Adipocyte (in vitro differentiated cells): ENCODE data around the gene SPECC1.
A peak's percentile ranks its signal among the peaks of the same experiment; 100 is the strongest.

Experiments used
- DNase-seq: peaks from one replicate; pipeline ENCODE4 v3.0.0-alpha.2; 2015; ENCODE audit warnings: low read depth
- H3K27me3 ChIP-seq: replicated peaks from 2 replicates; pipeline ENCODE4 v1.7.0; 2013; ENCODE audit warnings: mild to moderate bottlenecking, low read length, moderate library complexity; ENCODE audit not compliant: control insufficient read depth, insufficient read depth
- H3K36me3 ChIP-seq: 2 replicates; pipeline ENCODE4 v1.7.0; 2013; ENCODE audit warnings: low read length, mild to moderate bottlenecking, moderate library complexity; ENCODE audit not compliant: control insufficient read depth, insufficient read depth, severe bottlenecking
- H3K4me1 ChIP-seq: 2 replicates; pipeline ENCODE4 v1.7.0; 2013; ENCODE audit warnings: mild to moderate bottlenecking, low read length, moderate library complexity; ENCODE audit not compliant: control insufficient read depth, insufficient read depth
- H3K4me3 ChIP-seq: 2 replicates; pipeline ENCODE4 v1.7.0; 2013; ENCODE audit warnings: mild to moderate bottlenecking, low read length, moderate library complexity
- H3K9ac ChIP-seq: 2 replicates; pipeline ENCODE4 v1.7.0; 2013; ENCODE audit warnings: mild to moderate bottlenecking, low read length, moderate library complexity
- H3K9me3 ChIP-seq: 2 replicates; pipeline ENCODE4 v1.7.0; 2013; ENCODE audit warnings: mild to moderate bottlenecking, low read length, moderate library complexity; ENCODE audit not compliant: control insufficient read depth

SPECC1 gene

DNA sequence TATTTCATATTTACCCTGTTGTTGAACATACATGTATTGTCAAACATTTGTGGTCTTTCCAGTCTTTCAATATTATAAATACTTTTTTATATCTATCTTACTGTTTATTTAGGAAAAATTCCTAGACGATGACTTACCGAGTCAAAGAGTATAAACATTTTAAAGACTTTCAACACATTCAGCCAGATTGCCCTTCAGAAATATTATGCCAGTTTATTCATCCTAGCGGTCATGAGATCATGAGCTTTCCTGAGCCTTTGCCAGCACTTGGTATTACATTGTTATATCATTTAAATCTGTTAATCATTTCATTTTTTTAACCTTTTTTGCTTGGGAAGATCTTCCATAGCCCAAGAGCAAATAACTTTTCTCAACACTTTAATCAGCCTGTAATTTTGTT lies 197.4 kb downstream of the SPECC1 start:
- H3K27me3 ChIP-seq: no peaks in the 10 kb centered on the region
- H3K9me3 ChIP-seq: no peaks in the 10 kb centered on the region
- peak; percentile 79 for DNase-seq
- peaks cover 22% of the 10 kb centered on the region for H3K4me1 ChIP-seq
- no peak overlapping the region for H3K9ac ChIP-seq
- H3K36me3 ChIP-seq: peaks cover 4% of the 10 kb centered on the region
- no peak overlapping the region for H3K4me3 ChIP-seq

DNA sequence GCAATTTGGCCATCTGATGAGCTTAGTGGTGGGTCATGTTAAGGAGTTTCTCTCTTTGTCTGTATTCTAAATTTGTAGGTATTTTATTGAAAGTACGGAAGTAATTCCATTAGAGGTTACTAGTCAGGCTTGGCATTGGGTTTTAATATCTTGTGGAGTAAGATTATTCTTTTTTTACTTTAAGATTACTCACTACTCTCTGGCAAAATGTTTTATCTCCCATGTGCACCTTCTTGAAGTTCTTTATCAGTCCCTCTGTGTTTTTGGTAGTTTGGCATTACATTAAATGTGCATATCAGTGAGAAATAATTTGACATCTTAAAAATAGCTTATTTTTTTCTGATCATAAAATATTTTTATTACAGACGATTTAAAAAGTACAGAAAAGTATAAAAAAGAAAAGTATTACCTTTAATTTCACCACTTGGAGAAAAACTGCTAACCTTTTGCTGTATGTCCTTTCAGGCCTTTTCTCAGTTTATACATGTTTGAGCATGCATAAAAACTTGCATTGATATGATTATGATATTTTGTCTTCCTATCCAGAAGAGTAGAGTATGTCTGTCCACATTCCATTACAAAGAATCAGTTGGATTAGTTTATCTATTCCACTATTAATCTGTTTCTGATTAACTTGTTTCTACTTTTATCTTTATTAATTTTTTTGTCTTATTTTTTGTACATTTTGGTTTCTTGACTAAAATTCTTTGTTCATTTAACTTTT lies 198.3 kb downstream of the SPECC1 start:
- Histone ChIP-seq H3K27me3 (no peaks in the 10 kb centered on the region), H3K36me3 (peaks cover 4% of the 10 kb centered on the region), H3K4me3 (no peak overlapping the region), H3K9me3 (no peaks in the 10 kb centered on the region), H3K4me1 (peaks cover 22% of the 10 kb centered on the region), H3K9ac (no peak overlapping the region)
- no peak for DNase-seq

- DNase-seq: no peak
- Histone ChIP-seq H3K4me1 (peaks cover 18% of the 10 kb centered on the region), H3K9me3 (no peaks in the 10 kb centered on the region), H3K9ac (no peak overlapping the region), H3K36me3 (peaks cover 4% of the 10 kb centered on the region), H3K4me3 (no peak overlapping the region), H3K27me3 (no peaks in the 10 kb centered on the region)
These were observed 199.6 kb downstream of the SPECC1 start for GRCh38 chr17:20208717-20209116.

GRCh38 chr17:20210180-20210579 lies 201.0 kb downstream of the SPECC1 start:
- Histone ChIP-seq H3K9ac (no peak overlapping the region), H3K27me3 (no peaks in the 10 kb centered on the region), H3K9me3 (no peaks in the 10 kb centered on the region), H3K36me3 (no peaks in the 10 kb centered on the region), H3K4me1 (peaks cover 18% of the 10 kb centered on the region), H3K4me3 (no peak overlapping the region)
- DNase-seq: no peak

GRCh38 chr17:20210614-20211013 lies 201.5 kb downstream of the SPECC1 start:
- H3K36me3 ChIP-seq: no peaks in the 10 kb centered on the region
- no peak overlapping the region for H3K9ac ChIP-seq
- no peaks in the 10 kb centered on the region for H3K27me3 ChIP-seq
- H3K4me1 ChIP-seq: peaks cover 16% of the 10 kb centered on the region
- no peaks in the 10 kb centered on the region for H3K9me3 ChIP-seq
- no peak for DNase-seq
- H3K4me3 ChIP-seq: no peak overlapping the region

DNA sequence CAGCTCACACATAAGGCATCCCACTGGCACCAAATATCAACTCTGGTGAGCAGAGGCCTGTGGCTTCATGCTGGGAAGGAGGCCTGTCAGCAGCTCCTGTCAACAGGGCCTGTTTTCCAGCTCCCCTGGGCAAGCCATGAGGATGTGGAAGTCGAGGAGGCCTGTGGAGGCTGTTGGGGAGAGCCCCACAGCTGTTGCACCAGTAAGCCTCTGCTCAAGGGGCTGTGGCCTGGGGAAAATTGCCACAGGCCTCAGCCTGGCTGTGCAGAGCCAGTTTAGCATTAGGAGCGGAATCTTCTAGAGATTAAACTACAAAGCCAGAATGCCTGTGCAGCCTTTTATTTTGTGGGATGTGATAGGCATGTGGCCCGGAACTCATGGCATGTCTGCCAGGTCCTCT lies 202.1 kb downstream of the SPECC1 start:
- no peaks in the 10 kb centered on the region for H3K36me3 ChIP-seq

DNA sequence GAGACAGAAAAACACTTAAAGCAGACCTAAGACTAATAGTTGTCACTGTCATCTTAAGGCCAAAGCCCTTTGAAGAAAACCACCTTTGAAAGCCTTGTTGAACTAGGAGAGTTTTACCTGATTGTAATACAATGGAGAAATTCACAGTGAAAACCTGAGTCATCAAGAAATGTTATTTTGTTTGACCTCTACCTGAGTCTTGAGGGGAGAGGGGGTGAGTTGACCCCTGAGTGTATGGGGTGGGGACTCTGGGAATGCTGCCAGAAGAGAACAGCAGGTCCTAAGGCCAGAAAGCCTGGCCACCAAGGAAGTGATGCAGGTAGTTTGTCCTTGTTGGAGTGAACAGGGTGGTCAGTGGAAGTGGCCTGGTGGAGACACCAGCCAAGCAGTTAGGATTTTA lies 204.3 kb downstream of the SPECC1 start:
- Histone ChIP-seq H3K4me1 (no peaks in the 10 kb centered on the region), H3K36me3 (no peaks in the 10 kb centered on the region), H3K27me3 (no peaks in the 10 kb centered on the region), H3K4me3 (no peak overlapping the region), H3K9ac (no peak overlapping the region), H3K9me3 (no peaks in the 10 kb centered on the region)
- no peak for DNase-seq

More for the DNA sequence above, 202.1 kb downstream of the SPECC1 start:
- DNase-seq: no peak
- Histone ChIP-seq H3K4me1 (peaks cover 10% of the 10 kb centered on the region), H3K27me3 (no peaks in the 10 kb centered on the region), H3K9me3 (no peaks in the 10 kb centered on the region), H3K4me3 (no peak overlapping the region), H3K9ac (no peak overlapping the region)

GRCh38 chr17:20214794-20215193 lies 205.6 kb downstream of the SPECC1 start:
- Histone ChIP-seq H3K9ac (no peak overlapping the region), H3K9me3 (peaks cover 3% of the 10 kb centered on the region), H3K27me3 (no peaks in the 10 kb centered on the region), H3K4me3 (no peak overlapping the region), H3K4me1 (no peaks in the 10 kb centered on the region), H3K36me3 (no peaks in the 10 kb centered on the region)
- DNase-seq: no peak

DNA sequence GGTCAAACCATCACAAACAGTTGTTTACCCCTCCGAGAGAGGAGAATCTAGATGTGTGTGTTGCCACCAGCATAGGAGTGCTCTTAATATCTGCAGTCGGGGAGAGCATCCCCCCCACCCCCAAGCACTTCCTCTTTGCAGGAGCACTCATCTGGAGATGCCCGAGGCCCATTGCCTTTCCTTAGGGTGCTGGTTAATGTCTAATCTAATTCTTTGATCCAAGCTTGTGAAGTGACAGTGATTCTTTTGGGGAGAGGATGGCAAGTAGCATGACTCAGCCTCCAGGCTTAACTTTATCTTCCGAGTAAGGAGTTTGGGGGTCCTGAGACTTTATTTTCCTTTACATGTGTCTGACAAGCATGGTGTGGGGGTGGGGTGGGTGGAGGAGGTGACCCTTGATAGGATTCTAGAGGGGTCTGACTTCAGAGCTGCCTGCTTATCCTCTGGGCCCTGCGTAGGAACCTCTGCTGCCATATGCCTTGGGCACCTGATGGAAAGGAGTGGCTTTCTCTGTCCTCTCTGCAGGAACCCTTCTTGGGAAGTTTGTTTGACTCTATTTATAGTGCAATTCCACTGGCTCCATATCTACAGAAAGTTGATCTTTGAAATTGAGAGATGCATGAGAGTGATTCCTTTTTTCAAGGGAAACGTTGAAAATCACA lies 207.1 kb downstream of the SPECC1 start:
- H3K27me3 ChIP-seq: no peaks in the 10 kb centered on the region
- no peaks in the 10 kb centered on the region for H3K36me3 ChIP-seq
- no peaks in the 10 kb centered on the region for H3K4me1 ChIP-seq
- no peak overlapping the region for H3K9ac ChIP-seq
- no peak overlapping the region for H3K4me3 ChIP-seq
- DNase-seq: no peak
- peaks cover 6% of the 10 kb centered on the region for H3K9me3 ChIP-seq

GRCh38 chr17:20216853-20217252 lies 207.7 kb downstream of the SPECC1 start:
- Histone ChIP-seq H3K36me3 (no peaks in the 10 kb centered on the region), H3K4me1 (no peaks in the 10 kb centered on the region), H3K27me3 (no peaks in the 10 kb centered on the region), H3K9me3 (peaks cover 6% of the 10 kb centered on the region), H3K4me3 (no peak overlapping the region), H3K9ac (no peak overlapping the region)
- DNase-seq: no peak

DNA sequence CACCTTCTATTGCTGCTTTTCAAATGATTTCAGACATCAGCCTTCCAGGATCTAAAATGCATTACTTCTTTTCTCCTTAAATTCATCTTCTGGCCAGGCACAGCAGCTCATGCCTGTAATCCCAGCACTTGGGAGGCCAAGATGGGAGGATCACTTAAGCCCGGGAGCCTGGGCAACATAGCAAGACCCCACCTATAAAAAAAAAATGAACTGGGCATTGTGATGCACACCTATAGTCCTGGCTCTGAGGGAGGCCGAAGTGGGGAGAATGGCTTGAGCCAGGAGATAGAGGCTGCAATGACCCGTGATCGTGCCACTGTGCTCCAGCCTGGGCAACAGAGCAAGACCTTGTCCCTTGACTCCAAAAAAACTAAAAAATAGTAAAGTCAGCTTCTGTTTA lies 208.5 kb downstream of the SPECC1 start:
- Histone ChIP-seq H3K9me3 (peaks cover 6% of the 10 kb centered on the region), H3K4me3 (no peak overlapping the region), H3K36me3 (no peaks in the 10 kb centered on the region), H3K27me3 (no peaks in the 10 kb centered on the region), H3K4me1 (no peaks in the 10 kb centered on the region), H3K9ac (no peak overlapping the region)
- DNase-seq: no peak
